HG03045 (cell line): ENCODE results near the gene DUOXA2.
"Not testable (repeated sequence)": the region's sequence is repeated elsewhere in the genome, so short reads cannot be mapped to it uniquely, and the experiment has no call there.

Experiments used
- ATAC-seq: cut with Tn5 transposase; IDR thresholded peaks from one replicate; pipeline ENCODE4 v1.9.1; 2021; ENCODE audit warnings: mild to moderate bottlenecking, moderate library complexity; ENCODE audit not compliant: unreplicated experiment

The DUOXA2 gene

GRCh38 chr15:45114076-45114750, at the start of gene DUOXA2, which contains the start of gene DUOX2:
DUOXA2 (plus strand) TSS chr15:45114326; CDS start chr15:45114606, 280 bp downstream.
DUOX2 (minus strand) TSS chr15:45114172; CDS start chr15:45113411, 761 bp downstream.
- no peak for ATAC-seq

GRCh38 chr15:45064386-45064785, 49.7 kb upstream of the DUOXA2 start:
- no peak for ATAC-seq

- ATAC-seq = not testable (repeated sequence)
Measured at GRCh38 chr15:45069942-45070360, 44.2 kb upstream of the DUOXA2 start.

- ATAC-seq = not testable (repeated sequence)
Measured at GRCh38 chr15:45073602-45074001, 40.5 kb upstream of the DUOXA2 start.

- ATAC-seq = not testable (repeated sequence)
Measured at GRCh38 chr15:45075440-45076320, 38.4 kb upstream of the DUOXA2 start.

GRCh38 chr15:45077391-45077790, 36.7 kb upstream of the DUOXA2 start:
- ATAC-seq = not testable (repeated sequence)

- ATAC-seq = not testable (repeated sequence)
Measured at GRCh38 chr15:45079201-45079600, 34.9 kb upstream of the DUOXA2 start.

- ATAC-seq = not testable (repeated sequence)
Measured at GRCh38 chr15:45079628-45080246, 34.4 kb upstream of the DUOXA2 start.

GRCh38 chr15:45080593-45080992, 33.5 kb upstream of the DUOXA2 start:
- not testable (repeated sequence) for ATAC-seq

GRCh38 chr15:45082412-45082811, 31.7 kb upstream of the DUOXA2 start:
- not testable (repeated sequence) for ATAC-seq

- ATAC-seq = no peak
Measured at GRCh38 chr15:45083223-45083622, 30.9 kb upstream of the DUOXA2 start.

- ATAC-seq = no peak
Measured at GRCh38 chr15:45084163-45084562, 30.0 kb upstream of the DUOXA2 start.

- no peak for ATAC-seq
Measured at GRCh38 chr15:45087513-45087912, 26.6 kb upstream of the DUOXA2 start.

- ATAC-seq = no peak
Measured at GRCh38 chr15:45088801-45089711, 25.1 kb upstream of the DUOXA2 start.

- no peak for ATAC-seq
Measured at GRCh38 chr15:45089712-45090373, 24.3 kb upstream of the DUOXA2 start.

GRCh38 chr15:45091161-45091560, 23.0 kb upstream of the DUOXA2 start:
- ATAC-seq = no peak

- ATAC-seq = no peak
Measured at GRCh38 chr15:45091576-45091975, 22.6 kb upstream of the DUOXA2 start.

GRCh38 chr15:45093013-45093412, 21.1 kb upstream of the DUOXA2 start:
- ATAC-seq = no peak

GRCh38 chr15:45093622-45094357, 20.3 kb upstream of the DUOXA2 start:
- no peak for ATAC-seq
